ENCODE data around the gene STPG3. TPM values are rescaled to one million over a fixed set of nuclear protein-coding genes. Genes with fewer than 3 reads are reported as not detected.

STPG3 gene
- total and polyA plus RNA-seq, 9 of the 15 experiments (the other 6 are each of a cell fraction or from before 2014, with no cell fraction given) = not detected

DNA sequence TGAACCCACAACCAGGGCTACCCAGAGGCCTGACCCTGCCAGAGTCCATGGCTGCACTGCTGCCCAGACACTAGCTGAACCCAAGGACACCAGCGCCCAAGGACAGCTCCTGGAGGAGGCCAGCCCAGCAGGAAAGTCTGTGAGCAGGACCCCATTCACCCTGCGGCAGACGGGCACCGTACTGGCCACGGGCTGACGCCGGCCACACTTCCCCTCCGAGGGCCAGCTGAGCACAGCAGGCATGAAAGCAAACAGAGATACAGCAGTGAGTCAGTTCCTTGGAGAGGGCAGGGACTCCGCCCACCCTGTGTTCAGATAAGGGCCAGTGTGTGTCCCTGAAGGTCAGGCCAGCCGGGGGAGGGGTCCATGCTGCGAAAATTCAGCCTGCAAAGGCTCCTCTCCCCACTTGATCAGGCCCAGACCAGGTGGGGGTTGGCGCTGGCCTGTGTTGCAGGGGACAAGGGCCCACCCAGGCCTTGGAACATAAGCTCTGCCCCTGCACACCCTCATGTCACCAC lies 32.3 kb upstream of the STPG3 start (continued):
- TF ChIP-seq JUND (IDR thresholded peaks at IDR 0.05; ENCODE audit: borderline replicate concordance, low read depth, low read length) (peak; percentile 97), JUND (tag; IDR thresholded peaks at IDR 0.05; ENCODE audit: borderline replicate concordance, low read depth, low read length) (peak; percentile 93; the same call in 1 of the 3 replicates), NFATC3 (IDR thresholded peaks at IDR 0.05) (no peak), PHB (CRISPR knock-in tag; IDR thresholded peaks at IDR 0.05) (no peak), ILK (tag; IDR thresholded peaks at IDR 0.05; ENCODE audit: borderline replicate concordance, low read depth) (no peak), ZKSCAN1 (IDR thresholded peaks at IDR 0.05; ENCODE audit: low read depth, low read length) (0 out of 2 replicates have a peak, but pooled peaks have one; percentile 57), PCBP1 (IDR thresholded peaks at IDR 0.05; ENCODE audit: low read depth, low read length, poor library complexity, severe bottlenecking) (no peak), PHTF2 (CRISPR knock-in tag; IDR thresholded peaks at IDR 0.05) (no peak), CTBP1 (IDR thresholded peaks at IDR 0.05; ENCODE audit: borderline replicate concordance) (peak; percentile 91; the same call in 1 of the 2 replicates), NFRKB (IDR thresholded peaks at IDR 0.05; ENCODE audit: low read depth) (no peak), ZC3H8 (IDR thresholded peaks at IDR 0.05) (no peak), ZNF311 (CRISPR knock-in tag; IDR thresholded peaks at IDR 0.05) (peak; percentile 71; the same call in 1 of the 2 replicates), ZNF384 (IDR thresholded peaks at IDR 0.05; ENCODE audit: low read depth, low read length) (no peak), MTA1 (IDR thresholded peaks at IDR 0.05; ENCODE audit: borderline replicate concordance) (peak; percentile 66; the same call in 1 of the 2 replicates), ZNF253 (CRISPR knock-in tag; conservative IDR thresholded peaks at IDR 0.05) (no peak), SNRNP70 (optimal IDR thresholded peaks at IDR 0.05; ENCODE audit: low read depth, low read length) (no peak), MYC (IDR thresholded peaks at IDR 0.05; ENCODE audit: low read depth, low read length) (peak; percentile 36; the same call in 1 of the 2 replicates), MYC (CRISPR knock-in tag; IDR thresholded peaks at IDR 0.05; ENCODE audit: borderline replicate concordance, low read depth) (no peak), GATA2 (CRISPR knock-in tag; IDR thresholded peaks at IDR 0.05) (peak; percentile 75), CXXC5 (CRISPR knock-in tag; IDR thresholded peaks at IDR 0.05) (peak; percentile 70), ELF1 (tag; IDR thresholded peaks at IDR 0.05) (no peak), YY1 (IDR thresholded peaks at IDR 0.05; ENCODE audit: borderline replicate concordance in 1 of 3, control insufficient read depth in 1 of 3, extremely low read depth in 1 of 3, insufficient read depth in 3 of 3, insufficient read length in 1 of 3, insufficient replicate concordance in 2 of 3, low read depth in 1 of 3, low read length in 2 of 3) (peak in 2 of 3 experiments; percentile 10 to 45)
- TF ChIP-seq, protein P1, sequence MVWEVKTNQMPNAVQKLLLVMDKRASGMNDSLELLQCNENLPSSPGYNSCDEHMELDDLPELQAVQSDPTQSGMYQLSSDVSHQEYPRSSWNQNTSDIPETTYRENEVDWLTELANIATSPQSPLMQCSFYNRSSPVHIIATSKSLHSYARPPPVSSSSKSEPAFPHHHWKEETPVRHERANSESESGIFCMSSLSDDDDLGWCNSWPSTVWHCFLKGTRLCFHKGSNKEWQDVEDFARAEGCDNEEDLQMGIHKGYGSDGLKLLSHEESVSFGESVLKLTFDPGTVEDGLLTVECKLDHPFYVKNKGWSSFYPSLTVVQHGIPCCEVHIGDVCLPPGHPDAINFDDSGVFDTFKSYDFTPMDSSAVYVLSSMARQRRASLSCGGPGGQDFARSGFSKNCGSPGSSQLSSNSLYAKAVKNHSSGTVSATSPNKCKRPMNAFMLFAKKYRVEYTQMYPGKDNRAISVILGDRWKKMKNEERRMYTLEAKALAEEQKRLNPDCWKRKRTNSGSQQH (CRISPR knock-in tag; IDR thresholded peaks at IDR 0.05) = 0 out of 2 replicates have a peak, but pooled peaks have one; percentile 61
- TF ChIP-seq, protein P2, sequence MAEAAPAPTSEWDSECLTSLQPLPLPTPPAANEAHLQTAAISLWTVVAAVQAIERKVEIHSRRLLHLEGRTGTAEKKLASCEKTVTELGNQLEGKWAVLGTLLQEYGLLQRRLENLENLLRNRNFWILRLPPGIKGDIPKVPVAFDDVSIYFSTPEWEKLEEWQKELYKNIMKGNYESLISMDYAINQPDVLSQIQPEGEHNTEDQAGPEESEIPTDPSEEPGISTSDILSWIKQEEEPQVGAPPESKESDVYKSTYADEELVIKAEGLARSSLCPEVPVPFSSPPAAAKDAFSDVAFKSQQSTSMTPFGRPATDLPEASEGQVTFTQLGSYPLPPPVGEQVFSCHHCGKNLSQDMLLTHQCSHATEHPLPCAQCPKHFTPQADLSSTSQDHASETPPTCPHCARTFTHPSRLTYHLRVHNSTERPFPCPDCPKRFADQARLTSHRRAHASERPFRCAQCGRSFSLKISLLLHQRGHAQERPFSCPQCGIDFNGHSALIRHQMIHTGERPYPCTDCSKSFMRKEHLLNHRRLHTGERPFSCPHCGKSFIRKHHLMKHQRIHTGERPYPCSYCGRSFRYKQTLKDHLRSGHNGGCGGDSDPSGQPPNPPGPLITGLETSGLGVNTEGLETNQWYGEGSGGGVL (CRISPR knock-in tag; IDR thresholded peaks at IDR 0.05) = no peak
- TF ChIP-seq, protein P3, sequence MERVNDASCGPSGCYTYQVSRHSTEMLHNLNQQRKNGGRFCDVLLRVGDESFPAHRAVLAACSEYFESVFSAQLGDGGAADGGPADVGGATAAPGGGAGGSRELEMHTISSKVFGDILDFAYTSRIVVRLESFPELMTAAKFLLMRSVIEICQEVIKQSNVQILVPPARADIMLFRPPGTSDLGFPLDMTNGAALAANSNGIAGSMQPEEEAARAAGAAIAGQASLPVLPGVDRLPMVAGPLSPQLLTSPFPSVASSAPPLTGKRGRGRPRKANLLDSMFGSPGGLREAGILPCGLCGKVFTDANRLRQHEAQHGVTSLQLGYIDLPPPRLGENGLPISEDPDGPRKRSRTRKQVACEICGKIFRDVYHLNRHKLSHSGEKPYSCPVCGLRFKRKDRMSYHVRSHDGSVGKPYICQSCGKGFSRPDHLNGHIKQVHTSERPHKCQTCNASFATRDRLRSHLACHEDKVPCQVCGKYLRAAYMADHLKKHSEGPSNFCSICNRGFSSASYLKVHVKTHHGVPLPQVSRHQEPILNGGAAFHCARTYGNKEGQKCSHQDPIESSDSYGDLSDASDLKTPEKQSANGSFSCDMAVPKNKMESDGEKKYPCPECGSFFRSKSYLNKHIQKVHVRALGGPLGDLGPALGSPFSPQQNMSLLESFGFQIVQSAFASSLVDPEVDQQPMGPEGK (CRISPR knock-in tag; IDR thresholded peaks at IDR 0.05; ENCODE audit: borderline replicate concordance) = no peak; the same call in 1 of the 2 replicates
